GM12892 (cell line): Measurements from ENCODE around the gene ZBTB7C.

Experiments used
- POLR2A ChIP-seq: IDR thresholded peaks from 2 replicates; pipeline ENCODE4 v1.6.1; 2011; ENCODE audit warnings: low read depth, low read length, control low read depth
- TAF1 ChIP-seq: IDR thresholded peaks from 2 replicates; pipeline ENCODE4 v1.6.1; 2011; ENCODE audit warnings: low read depth, mild to moderate bottlenecking, control low read depth, low read length, borderline replicate concordance

- no peak for TF ChIP-seq POLR2A
- TF ChIP-seq TAF1, result no peak
These were observed 13.5 kb downstream of the ZBTB7C start for GRCh38 chr18:48395646-48396045.
